ENCODE data around the gene NALCN. TPM values are rescaled to one million over a fixed set of nuclear protein-coding genes. Genes with fewer than 3 reads are reported as not detected.

NALCN gene
- total and polyA plus RNA-seq, 4 donors, result 0.09 to 0.92 (median 0.18) TPM

DNA sequence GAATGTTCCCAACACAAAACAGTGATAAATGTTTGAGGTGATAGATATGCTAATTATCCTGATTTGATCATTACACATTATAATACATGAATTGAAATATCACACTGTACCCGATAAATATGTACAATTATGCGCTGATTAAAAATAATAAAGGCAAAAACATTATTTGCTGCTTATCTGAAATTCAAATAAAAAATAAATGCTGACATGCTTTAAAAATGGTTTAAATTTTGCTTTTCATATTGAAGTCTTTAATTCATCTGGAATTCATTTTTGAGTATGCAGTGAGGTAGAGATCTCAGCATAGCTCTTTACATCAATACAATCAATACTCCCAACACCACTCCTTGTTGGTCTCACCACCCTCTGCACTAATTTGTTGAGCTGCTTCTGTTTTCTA lies 330.8 kb downstream of the NALCN start:
- no peak overlapping the region for H3K9ac ChIP-seq (ENCODE audit: low read depth in 1 of 2, low read length in 2 of 2)
- H3K27me3 ChIP-seq (ENCODE audit: control insufficient read depth in 4 of 4, insufficient read depth in 4 of 4, low read length in 3 of 4), result no peaks in the 10 kb centered on the region
- H3K4me3 ChIP-seq (ENCODE audit: low read depth in 1 of 3, low read length in 3 of 3), result no peak overlapping the region
- no peak overlapping the region for H3K27ac ChIP-seq (ENCODE audit: low read depth in 1 of 2, low read length in 2 of 2)
- 46% methylated on average over 2 of the region's 2 CpGs for WGBS
- H3K9me3 ChIP-seq (ENCODE audit: control insufficient read depth in 4 of 4, low read length in 3 of 4), result no peaks in the 10 kb centered on the region
- TF ChIP-seq ATF3 (IDR thresholded peaks at IDR 0.05), result no peak
- TF ChIP-seq TAF1 (conservative IDR thresholded peaks at IDR 0.05), result no peak
- no peak for TF ChIP-seq NR2F2 (IDR thresholded peaks at IDR 0.05)
- TF ChIP-seq SP1 (IDR thresholded peaks at IDR 0.05), result no peak
- no peak for TF ChIP-seq FOXA1 (IDR thresholded peaks at IDR 0.05)
- TF ChIP-seq RAD21 (IDR thresholded peaks at IDR 0.05), result no peak
- TF ChIP-seq CTCF (IDR thresholded peaks at IDR 0.05; ENCODE audit: low read depth, low read length, missing input control), result no peak
- no peak for TF ChIP-seq HNF4A (conservative IDR thresholded peaks at IDR 0.05)
- no peak for TF ChIP-seq MAX (IDR thresholded peaks at IDR 0.05)
- TF ChIP-seq HNF4G (IDR thresholded peaks at IDR 0.05), result no peak
- no peak for TF ChIP-seq RXRA (IDR thresholded peaks at IDR 0.05)
- no peak for TF ChIP-seq FOXA2 (IDR thresholded peaks at IDR 0.05)
- H3K4me1 ChIP-seq (ENCODE audit: control insufficient read depth in 4 of 4, insufficient read depth in 4 of 4, low read length in 3 of 4), result no peaks in the 10 kb centered on the region
- H3K36me3 ChIP-seq (ENCODE audit: control insufficient read depth in 4 of 4, insufficient read depth in 3 of 4, low read depth in 1 of 4, low read length in 3 of 4), result no peaks in the 10 kb centered on the region
- no peak for DNase-seq (ENCODE audit: low spot score)

- no peaks in the 10 kb centered on the region for H3K27me3 ChIP-seq (ENCODE audit: control insufficient read depth in 4 of 4, insufficient read depth in 4 of 4, low read length in 3 of 4)
- WGBS, result 89% methylated on average over 5 of the region's 5 CpGs
- TF ChIP-seq MAX (IDR thresholded peaks at IDR 0.05) (no peak), ATF3 (IDR thresholded peaks at IDR 0.05) (no peak), TAF1 (conservative IDR thresholded peaks at IDR 0.05) (no peak), EGR1 (IDR thresholded peaks at IDR 0.05; ENCODE audit: low read depth in 2 of 2) (no peak), GABPA (IDR thresholded peaks at IDR 0.05 in 1 of 2, conservative IDR thresholded peaks at IDR 0.05 in 1 of 2) (no peak), SP1 (IDR thresholded peaks at IDR 0.05) (no peak), FOXA1 (IDR thresholded peaks at IDR 0.05) (no peak), FOXA2 (IDR thresholded peaks at IDR 0.05) (no peak), NR2F2 (IDR thresholded peaks at IDR 0.05) (no peak), JUND (IDR thresholded peaks at IDR 0.05) (no peak), YY1 (IDR thresholded peaks at IDR 0.05) (no peak), REST (IDR thresholded peaks at IDR 0.05) (no peak), RXRA (IDR thresholded peaks at IDR 0.05) (no peak), CTCF (IDR thresholded peaks at IDR 0.05; ENCODE audit: low read depth, low read length, missing input control) (no peak), HNF4A (conservative IDR thresholded peaks at IDR 0.05) (no peak)
- no peak for DNase-seq (ENCODE audit: low spot score)
- H3K4me1 ChIP-seq (ENCODE audit: control insufficient read depth in 4 of 4, insufficient read depth in 4 of 4, low read length in 3 of 4), result no peaks in the 10 kb centered on the region
- H3K36me3 ChIP-seq (ENCODE audit: control insufficient read depth in 4 of 4, insufficient read depth in 3 of 4, low read depth in 1 of 4, low read length in 3 of 4), result no peaks in the 10 kb centered on the region
- H3K27ac ChIP-seq (ENCODE audit: low read depth in 1 of 2, low read length in 2 of 2), result no peak overlapping the region
- no peak overlapping the region for H3K9ac ChIP-seq (ENCODE audit: low read depth in 1 of 2, low read length in 2 of 2)
- H3K9me3 ChIP-seq (ENCODE audit: control insufficient read depth in 4 of 4, low read length in 3 of 4), result no peaks in the 10 kb centered on the region
- no peak overlapping the region for H3K4me3 ChIP-seq (ENCODE audit: low read depth in 1 of 3, low read length in 3 of 3)
Measured at GRCh38 chr13:101082441-101082840, 333.9 kb downstream of the NALCN start.

Measured in liver (tissue), 9 donors.